Measurements from ENCODE around the gene ALMS1.

ALMS1 gene

DNA sequence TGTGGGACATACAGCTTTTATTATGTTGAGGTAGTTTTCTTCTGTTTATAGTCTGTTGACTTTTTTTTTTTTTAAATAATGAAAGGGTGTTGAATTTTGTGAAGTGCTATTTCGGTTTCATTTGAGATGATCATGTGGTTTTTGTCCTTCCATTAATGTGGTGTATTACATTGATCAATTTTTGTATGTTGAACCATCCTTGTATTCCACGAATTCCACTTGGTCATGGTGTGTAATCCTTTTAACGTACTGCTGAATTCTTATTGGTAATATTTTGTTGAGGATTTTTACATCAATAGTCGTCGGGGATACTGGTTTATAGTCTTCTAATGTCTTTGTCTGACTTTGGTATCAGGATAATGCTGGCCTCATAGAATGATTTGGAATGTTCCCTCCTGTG is 18.8 kb downstream of the ALMS1 start:
- Histone ChIP-seq H3K9me3 (ENCODE audit: control insufficient read depth, low read length) (peaks cover 12% of the 10 kb centered on the region), H3K27ac (ENCODE audit: low read depth, low read length, severe bottlenecking) (no peak overlapping the region), H3K4me1 (ENCODE audit: control insufficient read depth, insufficient read depth, low read length, poor library complexity, severe bottlenecking) (no peaks in the 10 kb centered on the region), H3K4me3 (ENCODE audit: extremely low read depth, insufficient read depth, low read length, poor library complexity, severe bottlenecking) (no peak overlapping the region), H3K36me3 (ENCODE audit: control insufficient read depth, insufficient read depth, low read length) (peaks cover 2% of the 10 kb centered on the region)
- 86 to 94% methylated on average over 4 of the region's 5 CpGs for WGBS, 2 experiments (ENCODE audit: insufficient coverage in 2 of 2)

GRCh38 chr2:73406996-73407395 is 21.4 kb downstream of the ALMS1 start:
- H3K9me3 ChIP-seq (ENCODE audit: control insufficient read depth, low read length), result peaks cover 12% of the 10 kb centered on the region
- peaks cover 5% of the 10 kb centered on the region for H3K36me3 ChIP-seq (ENCODE audit: control insufficient read depth, insufficient read depth, low read length)
- no peaks in the 10 kb centered on the region for H3K4me1 ChIP-seq (ENCODE audit: control insufficient read depth, insufficient read depth, low read length, poor library complexity, severe bottlenecking)
- WGBS, 2 experiments (ENCODE audit: insufficient coverage in 2 of 2), result 71% methylated on average over 1 of the region's 2 CpGs
- H3K27ac ChIP-seq (ENCODE audit: low read depth, low read length, severe bottlenecking), result no peak overlapping the region
- no peak overlapping the region for H3K4me3 ChIP-seq (ENCODE audit: extremely low read depth, insufficient read depth, low read length, poor library complexity, severe bottlenecking)

DNA sequence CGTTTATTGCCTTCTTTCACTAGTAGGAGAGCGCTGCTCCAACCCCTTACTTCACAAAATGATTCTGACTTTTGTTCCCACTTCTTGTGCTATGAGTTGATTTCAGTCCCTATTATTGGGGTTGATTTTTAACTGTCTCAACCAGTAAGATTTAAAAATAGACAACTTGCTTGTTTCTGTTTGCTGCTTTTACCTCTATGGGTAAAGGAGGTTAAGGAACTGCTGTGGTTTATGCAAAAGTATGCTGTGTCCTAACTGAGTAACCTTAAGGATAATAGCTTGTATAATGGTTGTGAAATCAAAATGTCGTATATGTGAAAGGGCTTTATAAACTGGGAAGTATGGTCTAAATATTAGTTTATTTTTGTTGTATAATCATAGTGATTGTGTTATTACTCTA is 22.6 kb downstream of the ALMS1 start:
- no peak overlapping the region for H3K4me3 ChIP-seq (ENCODE audit: extremely low read depth, insufficient read depth, low read length, poor library complexity, severe bottlenecking)
- H3K36me3 ChIP-seq (ENCODE audit: control insufficient read depth, insufficient read depth, low read length), result peaks cover 5% of the 10 kb centered on the region
- H3K4me1 ChIP-seq (ENCODE audit: control insufficient read depth, insufficient read depth, low read length, poor library complexity, severe bottlenecking), result no peaks in the 10 kb centered on the region
- H3K27ac ChIP-seq (ENCODE audit: low read depth, low read length, severe bottlenecking), result no peak overlapping the region
- WGBS, 2 experiments (ENCODE audit: insufficient coverage in 2 of 2), result 100% methylated on average over 1 of the region's 3 CpGs; no CpG with 5 or more reads in 1 of the 2 experiments
- H3K9me3 ChIP-seq (ENCODE audit: control insufficient read depth, low read length), result peaks cover 7% of the 10 kb centered on the region

GRCh38 chr2:73414696-73415095 is 29.1 kb downstream of the ALMS1 start:
- Histone ChIP-seq H3K9me3 (ENCODE audit: control insufficient read depth, low read length) (no peaks in the 10 kb centered on the region), H3K4me1 (ENCODE audit: control insufficient read depth, insufficient read depth, low read length, poor library complexity, severe bottlenecking) (no peaks in the 10 kb centered on the region), H3K36me3 (ENCODE audit: control insufficient read depth, insufficient read depth, low read length) (peaks cover 10% of the 10 kb centered on the region), H3K4me3 (ENCODE audit: extremely low read depth, insufficient read depth, low read length, poor library complexity, severe bottlenecking) (no peak overlapping the region), H3K27ac (ENCODE audit: low read depth, low read length, severe bottlenecking) (no peak overlapping the region)
- 100% methylated on average over 3 of the region's 3 CpGs; no CpG with 5 or more reads in 1 of the 2 experiments for WGBS, 2 experiments (ENCODE audit: insufficient coverage in 2 of 2)

- H3K27ac ChIP-seq (ENCODE audit: low read depth, low read length, severe bottlenecking), result no peak overlapping the region
- WGBS, 2 experiments (ENCODE audit: insufficient coverage in 2 of 2), result 90 to 96% methylated on average over 2 of the region's 2 CpGs
- no peak overlapping the region for H3K4me3 ChIP-seq (ENCODE audit: extremely low read depth, insufficient read depth, low read length, poor library complexity, severe bottlenecking)
- H3K9me3 ChIP-seq (ENCODE audit: control insufficient read depth, low read length), result no peaks in the 10 kb centered on the region
- no peaks in the 10 kb centered on the region for H3K4me1 ChIP-seq (ENCODE audit: control insufficient read depth, insufficient read depth, low read length, poor library complexity, severe bottlenecking)
- H3K36me3 ChIP-seq (ENCODE audit: control insufficient read depth, insufficient read depth, low read length), result peaks cover 6% of the 10 kb centered on the region
Measured at GRCh38 chr2:73415906-73416305, 30.3 kb downstream of the ALMS1 start.

- no peak overlapping the region for H3K4me3 ChIP-seq (ENCODE audit: extremely low read depth, insufficient read depth, low read length, poor library complexity, severe bottlenecking)
- no peak overlapping the region for H3K27ac ChIP-seq (ENCODE audit: low read depth, low read length, severe bottlenecking)
- 88 to 99% methylated on average over 7 of the region's 7 CpGs for WGBS, 2 experiments (ENCODE audit: insufficient coverage in 2 of 2)
- no peaks in the 10 kb centered on the region for H3K4me1 ChIP-seq (ENCODE audit: control insufficient read depth, insufficient read depth, low read length, poor library complexity, severe bottlenecking)
- H3K36me3 ChIP-seq (ENCODE audit: control insufficient read depth, insufficient read depth, low read length), result peaks cover 6% of the 10 kb centered on the region
- H3K9me3 ChIP-seq (ENCODE audit: control insufficient read depth, low read length), result no peaks in the 10 kb centered on the region
Measured at GRCh38 chr2:73418343-73418742, 32.7 kb downstream of the ALMS1 start.

DNA sequence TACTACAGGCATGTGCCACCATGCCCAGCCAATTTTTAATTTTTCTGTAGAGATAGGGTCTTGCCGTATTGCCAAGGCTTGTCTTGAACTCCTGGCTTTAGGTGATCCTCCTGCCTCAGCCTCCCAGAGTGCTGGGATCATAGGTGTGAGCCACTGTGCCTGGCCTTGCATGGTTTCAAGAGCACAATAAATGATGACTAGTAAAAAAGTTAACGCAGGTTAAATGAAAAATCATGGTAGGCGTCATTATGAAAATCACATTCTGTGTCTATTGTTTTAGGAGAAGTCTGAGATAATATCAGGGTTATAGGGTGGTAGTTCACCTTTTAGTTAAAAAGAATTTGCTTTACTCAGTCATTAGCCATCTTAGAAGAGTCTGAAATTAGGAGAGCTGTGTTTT is 38.3 kb downstream of the ALMS1 start:
- Histone ChIP-seq H3K9me3 (ENCODE audit: control insufficient read depth, low read length) (no peaks in the 10 kb centered on the region), H3K4me3 (ENCODE audit: extremely low read depth, insufficient read depth, low read length, poor library complexity, severe bottlenecking) (no peak overlapping the region), H3K36me3 (ENCODE audit: control insufficient read depth, insufficient read depth, low read length) (peaks cover 17% of the 10 kb centered on the region), H3K27ac (ENCODE audit: low read depth, low read length, severe bottlenecking) (no peak overlapping the region), H3K4me1 (ENCODE audit: control insufficient read depth, insufficient read depth, low read length, poor library complexity, severe bottlenecking) (no peaks in the 10 kb centered on the region)
- 87 to 91% methylated on average over 3 of the region's 3 CpGs for WGBS, 2 experiments (ENCODE audit: insufficient coverage in 2 of 2)

- Histone ChIP-seq H3K36me3 (ENCODE audit: control insufficient read depth, insufficient read depth, low read length) (peaks cover 11% of the 10 kb centered on the region), H3K4me1 (ENCODE audit: control insufficient read depth, insufficient read depth, low read length, poor library complexity, severe bottlenecking) (no peaks in the 10 kb centered on the region), H3K27ac (ENCODE audit: low read depth, low read length, severe bottlenecking) (no peak overlapping the region), H3K4me3 (ENCODE audit: extremely low read depth, insufficient read depth, low read length, poor library complexity, severe bottlenecking) (no peak overlapping the region), H3K9me3 (ENCODE audit: control insufficient read depth, low read length) (no peaks in the 10 kb centered on the region)
- 94% methylated on average over 1 of the region's 3 CpGs; no CpG with 5 or more reads in 1 of the 2 experiments for WGBS, 2 experiments (ENCODE audit: insufficient coverage in 2 of 2)
Measured at GRCh38 chr2:73426176-73426575, 40.5 kb downstream of the ALMS1 start.

DNA sequence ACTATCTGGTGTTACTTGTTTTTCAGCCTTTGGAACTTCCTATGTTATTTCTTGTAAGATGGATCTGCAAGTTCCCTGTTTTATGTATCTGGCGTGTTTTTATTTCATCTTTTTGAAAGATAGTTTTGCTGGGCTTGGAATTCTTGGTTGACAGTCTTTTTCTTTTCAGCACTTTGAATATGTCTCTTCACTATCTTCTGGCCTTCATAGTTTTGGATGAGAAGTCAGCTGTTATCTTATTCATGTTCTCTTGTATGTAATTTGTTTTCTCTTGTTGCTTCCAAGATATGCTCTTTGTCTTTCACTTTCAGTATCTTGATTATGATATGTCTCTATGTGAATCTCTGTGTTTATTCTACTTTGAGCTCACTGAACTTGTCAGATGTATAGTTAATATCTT is 50.4 kb downstream of the ALMS1 start:
- Histone ChIP-seq H3K27ac (ENCODE audit: low read depth, low read length, severe bottlenecking) (no peak overlapping the region), H3K36me3 (ENCODE audit: control insufficient read depth, insufficient read depth, low read length) (peaks cover 44% of the 10 kb centered on the region), H3K4me1 (ENCODE audit: control insufficient read depth, insufficient read depth, low read length, poor library complexity, severe bottlenecking) (no peaks in the 10 kb centered on the region), H3K9me3 (ENCODE audit: control insufficient read depth, low read length) (no peaks in the 10 kb centered on the region), H3K4me3 (ENCODE audit: extremely low read depth, insufficient read depth, low read length, poor library complexity, severe bottlenecking) (no peak overlapping the region)
- no CpG with 5 or more reads among the region's 1 CpG for WGBS, 2 experiments (ENCODE audit: insufficient coverage in 2 of 2)

DNA sequence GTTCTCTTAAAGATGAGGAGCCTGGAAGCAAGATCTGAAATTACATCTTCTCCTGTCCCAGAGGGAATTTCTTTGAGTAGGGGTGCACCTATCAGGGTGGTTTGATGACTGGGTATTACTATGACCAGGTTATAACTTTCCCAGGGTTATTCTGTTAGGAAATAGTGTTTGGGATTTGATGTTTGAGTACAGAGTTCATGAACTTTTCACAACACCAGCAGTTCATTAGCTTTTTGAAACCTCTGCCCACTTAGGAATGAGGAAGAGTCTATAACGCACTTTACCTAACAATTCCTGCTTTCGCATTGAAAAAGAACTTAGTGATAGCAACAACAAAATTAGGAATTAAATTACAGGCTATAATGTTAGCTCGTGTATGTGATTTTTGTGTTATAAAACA is 58.6 kb downstream of the ALMS1 start:
- Histone ChIP-seq H3K27ac (ENCODE audit: low read depth, low read length, severe bottlenecking) (no peak overlapping the region), H3K36me3 (ENCODE audit: control insufficient read depth, insufficient read depth, low read length) (peaks cover 18% of the 10 kb centered on the region), H3K9me3 (ENCODE audit: control insufficient read depth, low read length) (no peaks in the 10 kb centered on the region), H3K4me1 (ENCODE audit: control insufficient read depth, insufficient read depth, low read length, poor library complexity, severe bottlenecking) (no peaks in the 10 kb centered on the region), H3K4me3 (ENCODE audit: extremely low read depth, insufficient read depth, low read length, poor library complexity, severe bottlenecking) (no peak overlapping the region)
- no CpG with 5 or more reads among the region's 3 CpGs for WGBS, 2 experiments (ENCODE audit: insufficient coverage in 2 of 2)

- no peaks in the 10 kb centered on the region for H3K9me3 ChIP-seq (ENCODE audit: control insufficient read depth, low read length)
- WGBS, 2 experiments (ENCODE audit: insufficient coverage in 2 of 2), result 94 to 97% methylated on average over 3 of the region's 3 CpGs
Measured at GRCh38 chr2:73448856-73449255, 63.2 kb downstream of the ALMS1 start.

More at GRCh38 chr2:73448856-73449255, 63.2 kb downstream of the ALMS1 start:
- no peak overlapping the region for H3K27ac ChIP-seq (ENCODE audit: low read depth, low read length, severe bottlenecking)
- no peak overlapping the region for H3K4me3 ChIP-seq (ENCODE audit: extremely low read depth, insufficient read depth, low read length, poor library complexity, severe bottlenecking)
- H3K4me1 ChIP-seq (ENCODE audit: control insufficient read depth, insufficient read depth, low read length, poor library complexity, severe bottlenecking), result no peaks in the 10 kb centered on the region
- H3K36me3 ChIP-seq (ENCODE audit: control insufficient read depth, insufficient read depth, low read length), result peaks cover 48% of the 10 kb centered on the region
